Breast epithelium (tissue), 3 donors: ENCODE measurements around the gene MYO5B.

ENCODE experiments used
- POLR2A ChIP-seq: fragments of 450-650 bp; IDR thresholded peaks from one replicate; pipeline ENCODE4 v1.6.1; 2016; ENCODE audit warnings: antibody characterized with exemption, mild to moderate bottlenecking, moderate library complexity
- POLR2AphosphoS5 ChIP-seq, 3 donors: sonication (generic); formaldehyde crosslinking; IDR thresholded peaks; one replicate each; pipeline ENCODE4 v1.6.1; 2017; ENCODE audit warnings: antibody characterized with exemption in 3 of 3
- TF ChIP-seq, protein P1 (sequence below), 3 donors: fragments of 450-650 bp; IDR thresholded peaks; one replicate each; pipeline ENCODE4 v1.5.1; 2016 to 2017; ENCODE audit warnings: antibody characterized with exemption in 3 of 3, mild to moderate bottlenecking in 3 of 3, moderate library complexity in 3 of 3

DNA sequence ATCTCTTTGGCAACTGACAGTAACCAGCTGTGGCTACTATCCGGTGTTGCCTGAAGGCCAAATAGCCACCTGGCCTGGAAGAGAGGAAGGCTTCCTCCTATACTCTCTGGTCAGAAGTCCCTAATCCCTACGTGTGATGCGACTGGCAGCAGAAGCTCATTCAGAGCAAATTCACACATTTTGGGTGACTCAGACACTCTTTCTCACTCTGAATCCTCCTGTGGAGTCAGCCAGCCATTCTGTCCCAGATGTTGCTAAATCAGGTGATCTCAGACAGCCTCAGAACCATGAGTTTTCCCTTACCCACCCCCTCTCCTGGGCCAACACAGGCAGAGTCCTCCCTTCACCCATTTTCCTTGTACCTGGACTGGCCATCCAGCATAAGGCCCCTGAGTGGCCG, 36.7 kb upstream of the MYO5B start:
- TF ChIP-seq, protein P1, sequence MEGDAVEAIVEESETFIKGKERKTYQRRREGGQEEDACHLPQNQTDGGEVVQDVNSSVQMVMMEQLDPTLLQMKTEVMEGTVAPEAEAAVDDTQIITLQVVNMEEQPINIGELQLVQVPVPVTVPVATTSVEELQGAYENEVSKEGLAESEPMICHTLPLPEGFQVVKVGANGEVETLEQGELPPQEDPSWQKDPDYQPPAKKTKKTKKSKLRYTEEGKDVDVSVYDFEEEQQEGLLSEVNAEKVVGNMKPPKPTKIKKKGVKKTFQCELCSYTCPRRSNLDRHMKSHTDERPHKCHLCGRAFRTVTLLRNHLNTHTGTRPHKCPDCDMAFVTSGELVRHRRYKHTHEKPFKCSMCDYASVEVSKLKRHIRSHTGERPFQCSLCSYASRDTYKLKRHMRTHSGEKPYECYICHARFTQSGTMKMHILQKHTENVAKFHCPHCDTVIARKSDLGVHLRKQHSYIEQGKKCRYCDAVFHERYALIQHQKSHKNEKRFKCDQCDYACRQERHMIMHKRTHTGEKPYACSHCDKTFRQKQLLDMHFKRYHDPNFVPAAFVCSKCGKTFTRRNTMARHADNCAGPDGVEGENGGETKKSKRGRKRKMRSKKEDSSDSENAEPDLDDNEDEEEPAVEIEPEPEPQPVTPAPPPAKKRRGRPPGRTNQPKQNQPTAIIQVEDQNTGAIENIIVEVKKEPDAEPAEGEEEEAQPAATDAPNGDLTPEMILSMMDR (IDR thresholded peaks at IDR 0.05) = no peak
- no peak for TF ChIP-seq POLR2A
- TF ChIP-seq POLR2AphosphoS5 (IDR thresholded peaks at IDR 0.05) = no peak
